Aorta (tissue), 5 donors: ENCODE measurements around the gene CDK5RAP2. TPM values are rescaled to one million over a fixed set of nuclear protein-coding genes. Genes with fewer than 3 reads are reported as not detected.
"Not testable (repeated sequence)": the region's sequence is repeated elsewhere in the genome, so short reads cannot be mapped to it uniquely, and the experiment has no call there.

Source experiments
- ATAC-seq: fragments of 200-7000 bp; cut with Tn5 transposase; one replicate; pipeline ENCODE4 v1.9.1; 2022; ENCODE audit warnings: moderate library complexity; ENCODE audit not compliant: low FRiP score
- DNase-seq, 2 donors: peaks; one replicate each; pipeline ENCODE4 v3.0.0-alpha.2; 2020
- H3K27ac ChIP-seq, 2 donors: one replicate each; pipeline ENCODE4 v1.5.1; 2013; ENCODE audit warnings: low read length in 2 of 2, mild to moderate bottlenecking in 2 of 2, moderate library complexity in 2 of 2, control low read depth in 1 of 2, inconsistent platforms in 1 of 2, low read depth in 1 of 2
- H3K27me3 ChIP-seq, 2 donors: one replicate each; pipeline ENCODE4 v1.6.1; 2013; ENCODE audit warnings: control low read depth in 1 of 2, low read length in 1 of 2, mild to moderate bottlenecking in 1 of 2, moderate library complexity in 1 of 2; ENCODE audit not compliant: insufficient read depth in 2 of 2, control insufficient read depth in 1 of 2
- H3K36me3 ChIP-seq, 2 donors: one replicate each; pipeline ENCODE4 v1.6.1; 2013; ENCODE audit warnings: control low read depth in 1 of 2, low read length in 1 of 2, mild to moderate bottlenecking in 1 of 2; ENCODE audit not compliant: insufficient read depth in 2 of 2, control insufficient read depth in 1 of 2
- H3K4me1 ChIP-seq, 2 donors: one replicate each; pipeline ENCODE4 v1.6.1; 2013; ENCODE audit warnings: low read length in 2 of 2, control low read depth in 1 of 2, mild to moderate bottlenecking in 1 of 2, moderate library complexity in 1 of 2; ENCODE audit not compliant: insufficient read depth in 2 of 2, control insufficient read depth in 1 of 2
- H3K4me3 ChIP-seq, 2 donors: one replicate each; pipeline ENCODE4 v1.5.1; 2013; ENCODE audit warnings: low read length in 2 of 2, control low read depth in 1 of 2, mild to moderate bottlenecking in 1 of 2
- H3K9me3 ChIP-seq: one replicate; pipeline ENCODE4 v1.6.1; 2013; ENCODE audit warnings: mild to moderate bottlenecking, low read length; ENCODE audit not compliant: control insufficient read depth
- WGBS, 2 donors: extraction: QIAGEN DNeasy Blood & Tissue Kit; methylation state at CpG; one replicate each; pipeline ENCODE4 v1.1.7; 2013; 5-methylcytosine and 5-hydroxymethylcytosine counted together
- intact Hi-C, 2 donors: fragments of 100-400 bp; cut with DNase I; formaldehyde crosslinking; loops; one replicate each; pipeline versions ENCODE4 v1.14.2 to v1.15.0; 2022
- polyA plus RNA-seq, 2 donors: library from polyadenylated mRNA; stranded (reverse); fragments of 200-250 nt; gene quantifications; one replicate each; pipeline ENCODE4 v1.2.3, GENCODE V29; 2013
- total RNA-seq, 2 donors: library from RNA; stranded (reverse); fragmentation: NEBNext Ultra II Directional; extraction: Animal tissue kit (Norgen Biotek cat#: 25700); gene quantifications; one replicate each; pipeline ENCODE4 v1.2.1, GENCODE V29; 2021
- donor health status: healthy with polysubstance abuse.
- donor health status: Bipolar disorder and iron deficiency.
- donor health status: DM: no; HTN: no; CAD: no.
- donor health status: DM: no; HTN: no; CAD: no.
- donor health status: DM: yes; HTN: yes; CAD: no.

CDK5RAP2 gene
- total and polyA plus RNA-seq, 4 donors = 37.1 to 106 (median 66.3) TPM

- peaks cover 5 to 10% of the 10 kb centered on the region in 2 donors for H3K36me3 ChIP-seq
- no peak overlapping the region for H3K4me3 ChIP-seq
- no peak for ATAC-seq
Observed at GRCh38 chr9:120522032-120522431, 57.9 kb downstream of the CDK5RAP2 start.

DNA sequence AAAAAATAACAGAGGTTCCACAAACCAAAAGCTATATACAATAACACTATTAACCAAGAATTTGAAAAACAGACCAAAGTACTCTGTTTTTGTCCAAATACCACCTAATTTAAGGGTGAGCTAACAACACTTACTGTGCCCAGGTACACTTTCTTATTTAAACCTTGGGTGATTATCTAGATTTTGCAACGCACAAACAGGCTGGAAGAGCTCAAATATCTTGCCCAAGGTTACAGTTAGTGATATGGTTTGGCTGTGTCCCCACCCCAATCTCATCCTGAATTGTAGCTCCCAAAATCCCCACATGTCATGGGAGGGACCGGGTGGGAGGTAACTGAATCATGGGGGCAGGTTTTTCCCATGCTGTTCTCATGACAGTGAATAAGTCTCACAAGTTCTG is 58.9 kb downstream of the CDK5RAP2 start:
- intact Hi-C loops = no loop called here
- H3K9me3 ChIP-seq = no peaks in the 10 kb centered on the region
- WGBS, 2 donors = 98% methylated on average over 2 of the region's 2 CpGs
- H3K36me3 ChIP-seq = peaks cover 5 to 10% of the 10 kb centered on the region in 2 donors
- H3K4me3 ChIP-seq = no peak overlapping the region
- no peaks in the 10 kb centered on the region for H3K27me3 ChIP-seq
- H3K27ac ChIP-seq = no peak overlapping the region
- DNase-seq (no peak), ATAC-seq (no peak)
- H3K4me1 ChIP-seq = no peaks in the 10 kb centered on the region

More at GRCh38 chr9:120522032-120522431, 57.9 kb downstream of the CDK5RAP2 start:
- Histone ChIP-seq H3K27me3 (no peaks in the 10 kb centered on the region), H3K9me3 (no peaks in the 10 kb centered on the region), H3K4me1 (no peaks in the 10 kb centered on the region), H3K27ac (no peak overlapping the region)
- DNase-seq = no peak
- intact Hi-C loops = no loop called here

GRCh38 chr9:120515996-120516395 is 64.0 kb downstream of the CDK5RAP2 start:
- peaks cover 13 to 18% of the 10 kb centered on the region in 2 donors for H3K36me3 ChIP-seq
- H3K27me3 ChIP-seq, H3K27ac ChIP-seq, DNase-seq, intact Hi-C loops, H3K9me3 ChIP-seq, H3K4me1 ChIP-seq, H3K4me3 ChIP-seq, ATAC-seq: not testable (repeated sequence)
- WGBS, 2 donors = 97 to 98% methylated on average over 4 of the region's 4 CpGs

DNA sequence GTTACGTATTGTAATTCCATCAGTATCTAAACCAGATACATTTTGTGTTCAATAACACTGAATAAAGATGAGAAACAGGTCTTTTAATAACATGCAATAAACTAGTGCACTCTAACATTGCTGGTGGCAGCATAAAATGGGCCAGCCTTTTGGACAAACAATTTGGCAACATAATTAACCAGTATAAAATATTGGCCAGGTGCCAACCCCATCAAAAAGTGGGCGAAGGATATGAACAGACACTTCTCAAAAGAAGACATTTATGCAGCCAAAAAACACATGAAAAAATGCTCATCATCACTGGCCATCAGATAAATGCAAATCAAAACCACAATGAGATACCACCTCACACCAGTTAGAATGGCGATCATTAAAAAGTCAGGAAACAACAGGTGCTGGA is 64.5 kb downstream of the CDK5RAP2 start:
- intact Hi-C loops = not testable (repeated sequence)
- H3K36me3 ChIP-seq = peaks cover 16 to 18% of the 10 kb centered on the region in 2 donors

GRCh38 chr9:120514405-120514804 is 65.6 kb downstream of the CDK5RAP2 start:
- WGBS, 2 donors = 38 to 42% methylated on average over 4 of the region's 4 CpGs
- H3K36me3 ChIP-seq = peaks cover 18 to 19% of the 10 kb centered on the region in 2 donors
- no peak for ATAC-seq

More for the DNA sequence above, 64.5 kb downstream of the CDK5RAP2 start:
- H3K4me1 ChIP-seq, H3K27ac ChIP-seq, DNase-seq, H3K9me3 ChIP-seq, H3K4me3 ChIP-seq, H3K27me3 ChIP-seq, ATAC-seq: not testable (repeated sequence)
- WGBS, 2 donors = 89 to 95% methylated on average over 2 to 3 of the region's 3 CpGs

DNA sequence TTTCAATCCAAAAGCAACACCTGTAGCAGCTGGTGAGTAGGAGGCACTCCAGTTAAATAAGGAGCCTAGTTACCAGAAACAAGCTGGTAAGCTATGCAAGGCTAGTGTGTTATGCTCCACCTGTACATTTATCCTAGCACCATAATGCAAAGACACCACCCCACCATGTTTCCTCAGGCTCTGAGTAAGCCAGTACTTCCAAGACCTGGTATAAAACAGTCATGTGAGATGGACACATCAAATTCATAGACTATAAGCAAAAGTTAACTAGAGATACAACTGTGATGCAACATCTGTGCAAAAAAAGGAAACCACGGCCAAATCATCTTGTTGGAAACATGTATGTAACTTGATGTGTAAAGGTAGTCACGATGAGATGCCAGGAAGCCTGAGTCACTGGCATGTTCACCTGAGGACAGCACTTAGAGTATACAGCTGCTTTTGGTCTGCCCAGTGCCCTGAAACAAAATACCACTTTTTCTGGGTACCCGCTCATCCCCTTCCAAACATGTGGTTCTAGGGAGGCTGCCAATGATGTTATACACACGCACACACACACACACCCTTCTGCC is 66.1 kb downstream of the CDK5RAP2 start:
- DNase-seq (no peak), ATAC-seq (no peak)
- no peak overlapping the region for H3K4me3 ChIP-seq
- no peaks in the 10 kb centered on the region for H3K4me1 ChIP-seq
- 64 to 75% methylated on average over 4 of the region's 4 CpGs for WGBS, 2 donors
- H3K27ac ChIP-seq = no peak overlapping the region
- H3K27me3 ChIP-seq = no peaks in the 10 kb centered on the region
- intact Hi-C loops = no loop called here
- H3K36me3 ChIP-seq = peaks cover 18% of the 10 kb centered on the region in 2 donors
- no peaks in the 10 kb centered on the region for H3K9me3 ChIP-seq

More at GRCh38 chr9:120514405-120514804, 65.6 kb downstream of the CDK5RAP2 start:
- intact Hi-C loops = no loop called here
- no peak overlapping the region for H3K27ac ChIP-seq
- H3K4me3 ChIP-seq = no peak overlapping the region
- DNase-seq = no peak
- H3K4me1 ChIP-seq = no peaks in the 10 kb centered on the region
- H3K9me3 ChIP-seq = no peaks in the 10 kb centered on the region
- H3K27me3 ChIP-seq = no peaks in the 10 kb centered on the region

- Histone ChIP-seq H3K27ac (no peak overlapping the region), H3K4me3 (no peak overlapping the region), H3K4me1 (no peaks in the 10 kb centered on the region), H3K27me3 (no peaks in the 10 kb centered on the region), H3K36me3 (peaks cover 16 to 21% of the 10 kb centered on the region in 2 donors), H3K9me3 (peaks cover 2% of the 10 kb centered on the region)
- DNase-seq (no peak), ATAC-seq (no peak)
- intact Hi-C loops = no loop called here
- WGBS, 2 donors = 92 to 95% methylated on average over 3 of the region's 3 CpGs
Observed at GRCh38 chr9:120510816-120511215, 69.2 kb downstream of the CDK5RAP2 start.

- ATAC-seq (no peak), DNase-seq (no peak)
- H3K4me1 ChIP-seq = no peaks in the 10 kb centered on the region
- H3K4me3 ChIP-seq = no peak overlapping the region
- intact Hi-C loops = no loop called here
- 79 to 81% methylated on average over 3 of the region's 3 CpGs for WGBS, 2 donors
- H3K36me3 ChIP-seq = peaks cover 12 to 13% of the 10 kb centered on the region in 2 donors
- no peak overlapping the region for H3K27ac ChIP-seq
- H3K9me3 ChIP-seq = peaks cover 2% of the 10 kb centered on the region
- no peaks in the 10 kb centered on the region for H3K27me3 ChIP-seq
Observed at GRCh38 chr9:120507936-120508510, 71.9 kb downstream of the CDK5RAP2 start.

DNA sequence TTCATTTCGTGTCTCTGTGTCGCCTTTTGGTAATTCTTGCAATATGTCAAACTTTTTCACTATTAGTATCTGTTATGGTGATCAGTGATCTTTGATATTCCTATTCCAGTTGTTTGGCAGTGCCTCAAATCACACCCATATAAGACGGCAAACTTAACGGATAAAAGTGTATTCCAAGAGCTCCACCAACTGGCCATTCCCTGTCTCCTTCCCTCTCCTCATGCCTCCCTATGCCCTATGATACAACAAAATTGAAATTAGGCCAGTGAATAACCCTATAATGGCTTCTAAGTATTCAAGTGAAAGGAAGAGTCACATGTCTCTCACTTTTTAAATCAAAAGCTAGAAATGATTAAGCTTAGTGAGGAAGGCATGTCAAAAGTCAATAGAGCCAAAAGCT is 74.8 kb downstream of the CDK5RAP2 start:
- Histone ChIP-seq H3K4me3 (no peak overlapping the region), H3K9me3 (peaks cover 2% of the 10 kb centered on the region), H3K27me3 (no peaks in the 10 kb centered on the region), H3K36me3 (peaks cover 3 to 9% of the 10 kb centered on the region in 2 donors), H3K27ac (no peak overlapping the region), H3K4me1 (no peaks in the 10 kb centered on the region)
- intact Hi-C loops = no loop called here
- no peak for DNase-seq
- ATAC-seq = no peak
- WGBS, 2 donors = 73 to 94% methylated on average over 4 of the region's 4 CpGs
